HepG2 (cell line): ENCODE data around the gene MAN1B1. TPM values are rescaled to one million over a fixed set of nuclear protein-coding genes. Genes with fewer than 3 reads are reported as not detected.
A peak's percentile ranks its signal among the peaks of the same experiment; 100 is the strongest.

Experiments used
- CC2D1A ChIP-seq: sonication (generic); formaldehyde crosslinking; IDR thresholded peaks from 2 replicates; pipeline ENCODE4 v1.8.1; 2023; ENCODE audit warnings: mild to moderate bottlenecking, missing genetic modification reagents
- GABPA ChIP-seq, 2 experiments: IDR thresholded peaks; 2 replicates each; pipeline ENCODE4 v1.6.1; 2011 to 2016; ENCODE audit warnings: low read depth in 2 of 2, low read length in 1 of 2, missing biosample characterization in 1 of 2, missing genetic modification characterization in 1 of 2
- GABPB1 ChIP-seq: IDR thresholded peaks from 2 replicates; pipeline ENCODE4 v1.6.1; 2016; ENCODE audit warnings: mild to moderate bottlenecking, missing genetic modification reagents, moderate library complexity, missing compliant biosample characterization
- KAT2B ChIP-seq: fragments of 150-350 bp; IDR thresholded peaks from 2 replicates; pipeline ENCODE4 v1.6.1; 2014; ENCODE audit warnings: low read depth, low read length, borderline replicate concordance
- MXI1 ChIP-seq: IDR thresholded peaks from 3 replicates; pipeline ENCODE4 v1.6.1; 2012; ENCODE audit warnings: low read depth, low read length, inconsistent platforms, borderline replicate concordance
- RCOR2 ChIP-seq: IDR thresholded peaks from 2 replicates; pipeline ENCODE4 v1.6.1; 2016; ENCODE audit warnings: missing biosample characterization, missing genetic modification reagents
- SALL1 ChIP-seq: sonication (generic); formaldehyde crosslinking; IDR thresholded peaks from 2 replicates; pipeline ENCODE4 v1.8.0; 2022; ENCODE audit warnings: mild to moderate bottlenecking, missing genetic modification reagents
- SCMH1 ChIP-seq: sonication (generic); formaldehyde crosslinking; IDR thresholded peaks from 2 replicates; pipeline ENCODE4 v1.9.0; 2021; ENCODE audit warnings: missing genetic modification reagents, mild to moderate bottlenecking, borderline replicate concordance
- SMARCE1 ChIP-seq: fragments of 450-650 bp; IDR thresholded peaks from 2 replicates; pipeline ENCODE4 v1.6.1; 2017; ENCODE audit warnings: borderline replicate concordance
- ZNF337 ChIP-seq: sonication (generic); formaldehyde crosslinking; IDR thresholded peaks from 2 replicates; pipeline ENCODE4 v1.5.1; 2020; ENCODE audit warnings: missing genetic modification reagents, low read depth, mild to moderate bottlenecking, borderline replicate concordance
- ZNF33B ChIP-seq: sonication (generic); formaldehyde crosslinking; IDR thresholded peaks from 2 replicates; pipeline ENCODE4 v1.5.1; 2020; ENCODE audit warnings: mild to moderate bottlenecking, missing genetic modification reagents
- ZNF382 ChIP-seq: sonication (generic); formaldehyde crosslinking; IDR thresholded peaks from 2 replicates; pipeline ENCODE4 v1.5.0; 2020; ENCODE audit warnings: missing genetic modification reagents, mild to moderate bottlenecking, borderline replicate concordance
- ZNF44 ChIP-seq: sonication (generic); formaldehyde crosslinking; IDR thresholded peaks from 2 replicates; pipeline ENCODE4 v1.5.1; 2020; ENCODE audit warnings: mild to moderate bottlenecking, missing genetic modification reagents
- ZNF570 ChIP-seq: sonication (generic); formaldehyde crosslinking; IDR thresholded peaks from 2 replicates; pipeline ENCODE4 v1.4.0; 2020; ENCODE audit warnings: mild to moderate bottlenecking, missing genetic modification reagents, borderline replicate concordance
- ZNF782 ChIP-seq: sonication (generic); formaldehyde crosslinking; IDR thresholded peaks from 2 replicates; pipeline ENCODE4 v1.4.0; 2020; ENCODE audit warnings: missing genetic modification reagents, mild to moderate bottlenecking, borderline replicate concordance
- ZNF788 ChIP-seq: sonication (generic); formaldehyde crosslinking; IDR thresholded peaks from 2 replicates; pipeline ENCODE4 v1.5.0; 2020; ENCODE audit warnings: mild to moderate bottlenecking, missing genetic modification reagents, borderline replicate concordance
- ZSCAN9 ChIP-seq: IDR thresholded peaks from 2 replicates; pipeline ENCODE4 v1.6.1; 2016; ENCODE audit warnings: borderline replicate concordance
- polyA plus RNA-seq, 8 experiments: library from polyadenylated mRNA; depleted of rRNA in 3 of 8; stranded (reverse) in 7 of 8; unstranded in 1 of 8; fragments of >200 nt; fragmentation: Illumina TruSeq in 4 of 8; extraction: Trizol in 4 of 8; gene quantifications; 2 replicates each; pipeline versions ENCODE4 v1.2.1 to v1.2.3, GENCODE V29; 2011 to 2016; ENCODE audit warnings: low read depth in 4 of 8, missing spikeins in 1 of 8, mixed read lengths in 1 of 8; ENCODE audit not compliant: insufficient read depth in 1 of 8
- total RNA-seq, 5 experiments: library from RNA; depleted of rRNA; stranded (reverse); fragments of >200 nt; fragmentation: Illumina TruSeq; extraction: Trizol; gene quantifications; 2 replicates each; pipeline ENCODE4 v1.2.3, GENCODE V29; 2016; ENCODE audit warnings: low read depth in 1 of 5
- TF ChIP-seq, protein P1 (sequence below): sonication (generic); formaldehyde crosslinking; IDR thresholded peaks from 2 replicates; pipeline ENCODE4 v1.4.0; 2020; ENCODE audit warnings: mild to moderate bottlenecking, missing genetic modification reagents
- TF ChIP-seq, protein P2 (sequence below): sonication (generic); formaldehyde crosslinking; IDR thresholded peaks from 2 replicates; pipeline ENCODE4 v1.4.0; 2020; ENCODE audit warnings: mild to moderate bottlenecking, missing genetic modification reagents, borderline replicate concordance
- TF ChIP-seq, protein P3 (sequence below): IDR thresholded peaks from 2 replicates; pipeline ENCODE4 v1.6.1; 2016; ENCODE audit warnings: missing compliant biosample characterization, missing genetic modification reagents, borderline replicate concordance
- TF ChIP-seq, protein P4 (sequence below): sonication (generic); formaldehyde crosslinking; IDR thresholded peaks from 2 replicates; pipeline ENCODE4 v1.5.0; 2020; ENCODE audit warnings: missing genetic modification reagents

MAN1B1 gene
- total and polyA plus RNA-seq, 2 of the 13 experiments (the other 11 are each of a cell fraction or from before 2014, with no cell fraction given), result 48.9 to 59.5 TPM

DNA sequence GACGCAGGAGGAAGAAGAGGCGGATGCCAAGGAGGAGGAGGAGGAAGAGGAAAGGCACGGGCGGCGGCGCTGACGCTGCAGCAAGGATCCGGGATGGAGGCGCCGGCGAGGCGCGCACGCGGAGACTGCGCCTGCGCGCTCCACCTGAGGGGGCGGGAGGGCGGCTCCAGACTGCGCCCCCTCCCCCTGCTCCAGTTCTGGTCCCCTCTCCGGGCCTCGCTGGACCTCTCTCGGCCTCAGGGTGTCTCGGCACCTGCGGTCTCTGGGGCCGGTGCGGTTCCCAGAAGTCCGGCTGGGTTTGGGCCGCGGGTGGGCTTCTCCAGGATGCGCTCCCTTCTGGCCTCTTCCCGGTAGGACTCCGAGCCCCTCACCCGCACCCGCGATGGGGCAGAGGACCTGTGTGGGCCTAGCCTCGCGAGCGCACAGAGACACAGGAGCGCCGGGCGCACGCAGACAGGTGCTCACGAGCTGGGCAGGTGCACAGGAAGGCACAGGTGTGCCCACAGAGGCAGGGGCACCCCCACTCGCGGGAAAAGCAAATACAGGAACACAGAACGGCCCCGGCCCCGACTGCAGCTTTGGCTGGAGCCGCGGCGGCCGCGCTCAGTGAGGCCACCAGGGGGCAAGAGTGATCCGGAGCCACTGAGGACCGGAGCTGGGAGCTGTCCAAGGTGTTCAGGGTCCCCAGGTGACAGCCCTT lies 40.5 kb upstream of the MAN1B1 start, which contains the start of gene NPDC1 (continued):
- TF ChIP-seq, protein P1, sequence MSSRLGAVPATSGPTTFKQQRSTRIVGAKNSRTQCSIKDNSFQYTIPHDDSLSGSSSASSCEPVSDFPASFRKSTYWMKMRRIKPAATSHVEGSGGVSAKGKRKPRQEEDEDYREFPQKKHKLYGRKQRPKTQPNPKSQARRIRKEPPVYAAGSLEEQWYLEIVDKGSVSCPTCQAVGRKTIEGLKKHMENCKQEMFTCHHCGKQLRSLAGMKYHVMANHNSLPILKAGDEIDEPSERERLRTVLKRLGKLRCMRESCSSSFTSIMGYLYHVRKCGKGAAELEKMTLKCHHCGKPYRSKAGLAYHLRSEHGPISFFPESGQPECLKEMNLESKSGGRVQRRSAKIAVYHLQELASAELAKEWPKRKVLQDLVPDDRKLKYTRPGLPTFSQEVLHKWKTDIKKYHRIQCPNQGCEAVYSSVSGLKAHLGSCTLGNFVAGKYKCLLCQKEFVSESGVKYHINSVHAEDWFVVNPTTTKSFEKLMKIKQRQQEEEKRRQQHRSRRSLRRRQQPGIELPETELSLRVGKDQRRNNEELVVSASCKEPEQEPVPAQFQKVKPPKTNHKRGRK (CRISPR knock-in tag), result no peak
- TF ChIP-seq GABPB1 (peak; percentile 63; the same call in 1 of the 2 replicates), SMARCE1 (no peak), RCOR2 (CRISPR knock-in tag) (no peak), ZNF382 (CRISPR knock-in tag) (no peak), SCMH1 (CRISPR knock-in tag) (no peak), SALL1 (peak; percentile 93), GABPA (IDR thresholded peaks at IDR 0.05; ENCODE audit: low read depth, low read length) (no peak), GABPA (CRISPR knock-in tag; IDR thresholded peaks at IDR 0.05; ENCODE audit: low read depth) (0 out of 2 replicates have a peak, but pooled peaks have one; percentile 28), ZNF788 (CRISPR knock-in tag) (peak; percentile 84; the same call in 1 of the 2 replicates), MXI1 (peak; percentile 64; the same call in 1 of the 3 replicates), ZNF44 (CRISPR knock-in tag) (0 out of 2 replicates have a peak, but pooled peaks have one; percentile 58), CC2D1A (no peak), ZNF782 (CRISPR knock-in tag) (no peak; the same call in 1 of the 2 replicates), KAT2B (no peak), ZSCAN9 (CRISPR knock-in tag) (no peak; the same call in 1 of the 2 replicates), ZNF570 (CRISPR knock-in tag) (no peak), ZNF337 (CRISPR knock-in tag) (no peak), ZNF33B (CRISPR knock-in tag) (no peak)
- TF ChIP-seq, protein P2, sequence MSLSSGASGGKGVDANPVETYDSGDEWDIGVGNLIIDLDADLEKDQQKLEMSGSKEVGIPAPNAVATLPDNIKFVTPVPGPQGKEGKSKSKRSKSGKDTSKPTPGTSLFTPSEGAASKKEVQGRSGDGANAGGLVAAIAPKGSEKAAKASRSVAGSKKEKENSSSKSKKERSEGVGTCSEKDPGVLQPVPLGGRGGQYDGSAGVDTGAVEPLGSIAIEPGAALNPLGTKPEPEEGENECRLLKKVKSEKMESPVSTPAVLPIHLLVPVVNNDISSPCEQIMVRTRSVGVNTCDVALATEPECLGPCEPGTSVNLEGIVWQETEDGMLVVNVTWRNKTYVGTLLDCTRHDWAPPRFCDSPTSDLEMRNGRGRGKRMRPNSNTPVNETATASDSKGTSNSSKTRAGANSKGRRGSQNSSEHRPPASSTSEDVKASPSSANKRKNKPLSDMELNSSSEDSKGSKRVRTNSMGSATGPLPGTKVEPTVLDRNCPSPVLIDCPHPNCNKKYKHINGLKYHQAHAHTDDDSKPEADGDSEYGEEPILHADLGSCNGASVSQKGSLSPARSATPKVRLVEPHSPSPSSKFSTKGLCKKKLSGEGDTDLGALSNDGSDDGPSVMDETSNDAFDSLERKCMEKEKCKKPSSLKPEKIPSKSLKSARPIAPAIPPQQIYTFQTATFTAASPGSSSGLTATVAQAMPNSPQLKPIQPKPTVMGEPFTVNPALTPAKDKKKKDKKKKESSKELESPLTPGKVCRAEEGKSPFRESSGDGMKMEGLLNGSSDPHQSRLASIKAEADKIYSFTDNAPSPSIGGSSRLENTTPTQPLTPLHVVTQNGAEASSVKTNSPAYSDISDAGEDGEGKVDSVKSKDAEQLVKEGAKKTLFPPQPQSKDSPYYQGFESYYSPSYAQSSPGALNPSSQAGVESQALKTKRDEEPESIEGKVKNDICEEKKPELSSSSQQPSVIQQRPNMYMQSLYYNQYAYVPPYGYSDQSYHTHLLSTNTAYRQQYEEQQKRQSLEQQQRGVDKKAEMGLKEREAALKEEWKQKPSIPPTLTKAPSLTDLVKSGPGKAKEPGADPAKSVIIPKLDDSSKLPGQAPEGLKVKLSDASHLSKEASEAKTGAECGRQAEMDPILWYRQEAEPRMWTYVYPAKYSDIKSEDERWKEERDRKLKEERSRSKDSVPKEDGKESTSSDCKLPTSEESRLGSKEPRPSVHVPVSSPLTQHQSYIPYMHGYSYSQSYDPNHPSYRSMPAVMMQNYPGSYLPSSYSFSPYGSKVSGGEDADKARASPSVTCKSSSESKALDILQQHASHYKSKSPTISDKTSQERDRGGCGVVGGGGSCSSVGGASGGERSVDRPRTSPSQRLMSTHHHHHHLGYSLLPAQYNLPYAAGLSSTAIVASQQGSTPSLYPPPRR, result 0 out of 2 replicates have a peak, but pooled peaks have one; percentile 43
- TF ChIP-seq, protein P3, sequence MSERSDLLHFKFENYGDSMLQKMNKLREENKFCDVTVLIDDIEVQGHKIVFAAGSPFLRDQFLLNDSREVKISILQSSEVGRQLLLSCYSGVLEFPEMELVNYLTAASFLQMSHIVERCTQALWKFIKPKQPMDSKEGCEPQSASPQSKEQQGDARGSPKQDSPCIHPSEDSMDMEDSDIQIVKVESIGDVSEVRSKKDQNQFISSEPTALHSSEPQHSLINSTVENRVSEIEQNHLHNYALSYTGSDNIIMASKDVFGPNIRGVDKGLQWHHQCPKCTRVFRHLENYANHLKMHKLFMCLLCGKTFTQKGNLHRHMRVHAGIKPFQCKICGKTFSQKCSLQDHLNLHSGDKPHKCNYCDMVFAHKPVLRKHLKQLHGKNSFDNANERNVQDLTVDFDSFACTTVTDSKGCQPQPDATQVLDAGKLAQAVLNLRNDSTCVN (CRISPR knock-in tag), result 0 out of 2 replicates have a peak, but pooled peaks have one; percentile 68
- TF ChIP-seq, protein P4, sequence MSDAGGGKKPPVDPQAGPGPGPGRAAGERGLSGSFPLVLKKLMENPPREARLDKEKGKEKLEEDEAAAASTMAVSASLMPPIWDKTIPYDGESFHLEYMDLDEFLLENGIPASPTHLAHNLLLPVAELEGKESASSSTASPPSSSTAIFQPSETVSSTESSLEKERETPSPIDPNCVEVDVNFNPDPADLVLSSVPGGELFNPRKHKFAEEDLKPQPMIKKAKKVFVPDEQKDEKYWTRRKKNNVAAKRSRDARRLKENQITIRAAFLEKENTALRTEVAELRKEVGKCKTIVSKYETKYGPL (CRISPR knock-in tag), result peak; percentile 32; the same call in 1 of the 2 replicates
